Caco-2 (cell line): Measurements from ENCODE around the gene ST8SIA1. TPM values are rescaled to one million over a fixed set of nuclear protein-coding genes. Genes with fewer than 3 reads are reported as not detected.
A peak's percentile ranks its signal among the peaks of the same experiment; 100 is the strongest.

Source experiments
- BruUV-seq: library from RNA; stranded (reverse); fragments of 400-500 nt; replicated peaks from 2 replicates; lab custom pipeline; 2021; lab: Mats Ljungman, UMichigan
- CTCF ChIA-PET: fragments of 300-600 bp; sonication (Branson Sonifier 250); formaldehyde crosslinking; loops from one replicate; lab custom pipeline; 2022; ENCODE audit warnings: antibody characterized with exemption; lab: Charles Lee
- POLR2A ChIA-PET: fragments of 300-600 bp; sonication (Branson Sonifier 250); formaldehyde crosslinking; loops from one replicate; lab custom pipeline; 2022; ENCODE audit warnings: antibody characterized with exemption; lab: Charles Lee
- DNase-seq, 2 experiments: peaks; one replicate each; pipeline versions ENCODE4 v3.0.0 to v3.0.0-alpha.2; 2020 to 2022
- H3K27me3 ChIP-seq: replicated peaks from 2 replicates; pipeline ENCODE4 v1.6.0; 2011; ENCODE audit warnings: low read length; ENCODE audit not compliant: control insufficient read depth, insufficient read depth
- H3K36me3 ChIP-seq: 2 replicates; pipeline ENCODE4 v1.5.1; 2011; ENCODE audit warnings: low read length; ENCODE audit not compliant: control insufficient read depth, insufficient read depth
- H3K4me1 ChIP-seq: fragments of 250-450 bp; sonication (Bioruptor Pico); 2 replicates; pipeline ENCODE4 v1.5.1; 2020; ENCODE audit warnings: mild to moderate bottlenecking
- H3K4me3 ChIP-seq: 2 replicates; pipeline ENCODE4 v1.5.1; 2011; ENCODE audit warnings: low read depth, mild to moderate bottlenecking, control low read depth, low read length
- H3K9me3 ChIP-seq: fragments of 250-450 bp; sonication (Bioruptor Pico); 2 replicates; pipeline ENCODE4 v1.5.1; 2020; ENCODE audit warnings: mild to moderate bottlenecking, moderate library complexity
- H3K27ac Mint-ChIP-seq: one replicate; pipeline ENCODE4 v1.8.0; 2022; ENCODE audit warnings: mixed read lengths; ENCODE audit not compliant: unreplicated experiment
- H3K27me3 Mint-ChIP-seq: one replicate; pipeline ENCODE4 v1.8.0; 2022; ENCODE audit warnings: mixed read lengths; ENCODE audit not compliant: insufficient read depth, unreplicated experiment
- H3K36me3 Mint-ChIP-seq: one replicate; pipeline ENCODE4 v1.8.0; 2022; ENCODE audit warnings: mild to moderate bottlenecking, mixed read lengths; ENCODE audit not compliant: insufficient read depth, unreplicated experiment
- H3K4me1 Mint-ChIP-seq: one replicate; pipeline ENCODE4 v1.8.0; 2022; ENCODE audit warnings: low read depth, mixed read lengths; ENCODE audit not compliant: unreplicated experiment
- H3K4me3 Mint-ChIP-seq: one replicate; pipeline ENCODE4 v1.8.0; 2022; ENCODE audit warnings: mild to moderate bottlenecking, moderate library complexity, mixed read lengths; ENCODE audit not compliant: unreplicated experiment
- H3K9me3 Mint-ChIP-seq: one replicate; pipeline ENCODE4 v1.8.0; 2022; ENCODE audit warnings: mixed read lengths; ENCODE audit not compliant: unreplicated experiment
- intact Hi-C: fragments of 100-400 bp; cut with micrococcal nuclease; formaldehyde crosslinking; loops from one replicate; pipeline ENCODE4 v1.10.0; 2022; ENCODE audit not compliant: unreplicated experiment
- total RNA-seq: library from RNA; stranded (reverse); gene quantifications from 2 replicates; pipeline ENCODE4 v1.2.3, GENCODE V29; 2022
- TF ChIP-seq, protein P1 (sequence below), 2 experiments: fragments of 200-600 bp in 1 of 2; IDR thresholded peaks; 1 replicate in 1 of 2; 2 replicates in 1 of 2; pipeline versions ENCODE4 v1.5.1 to v1.8.0; 2011 to 2022; ENCODE audit warnings: antibody characterized with exemption in 1 of 2, control low read depth in 1 of 2, inconsistent platforms in 1 of 2, low read depth in 1 of 2, low read length in 1 of 2, mild to moderate bottlenecking in 1 of 2, moderate library complexity in 1 of 2; ENCODE audit not compliant: insufficient read depth in 1 of 2, severe bottlenecking in 1 of 2, unreplicated experiment in 1 of 2

The ST8SIA1 gene
- total RNA-seq, 1 experiment from 2014 or later: not detected

DNA sequence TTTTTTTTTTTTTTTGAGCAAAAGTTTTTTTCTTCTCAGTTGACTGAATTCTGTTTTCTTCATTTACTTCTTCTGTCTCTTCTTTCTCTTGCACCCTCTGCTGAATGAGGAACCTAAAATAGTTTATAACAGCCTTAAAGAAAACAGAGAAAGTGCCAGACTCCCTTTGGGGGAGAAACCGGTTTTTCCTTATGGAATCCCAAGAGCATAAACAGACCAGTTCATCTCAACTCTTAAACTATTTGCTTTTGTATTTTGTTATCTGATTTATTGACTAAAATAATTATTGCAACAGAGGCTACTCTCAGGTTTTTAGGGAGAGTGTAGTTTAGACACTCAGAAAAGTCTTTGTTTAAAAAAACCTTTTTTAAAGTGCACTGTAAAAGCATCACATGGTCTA, 30.2 kb downstream of the ST8SIA1 start:
- Mint-ChIP-seq H3K27ac (no peak overlapping the region), H3K27me3 (peaks cover 12% of the 10 kb centered on the region), H3K36me3 (no peaks in the 10 kb centered on the region), H3K9me3 (peaks cover 16% of the 10 kb centered on the region), H3K4me1 (no peaks in the 10 kb centered on the region), H3K4me3 (no peak overlapping the region)
- intact Hi-C loops: no loop called here
- ChIA-PET POLR2A (no interaction called here), CTCF (no interaction called here)
- Histone ChIP-seq H3K4me1 (no peaks in the 10 kb centered on the region), H3K36me3 (no peaks in the 10 kb centered on the region), H3K4me3 (no peak overlapping the region), H3K27me3 (no peaks in the 10 kb centered on the region), H3K9me3 (peaks cover 18% of the 10 kb centered on the region)
- TF ChIP-seq, protein P1, sequence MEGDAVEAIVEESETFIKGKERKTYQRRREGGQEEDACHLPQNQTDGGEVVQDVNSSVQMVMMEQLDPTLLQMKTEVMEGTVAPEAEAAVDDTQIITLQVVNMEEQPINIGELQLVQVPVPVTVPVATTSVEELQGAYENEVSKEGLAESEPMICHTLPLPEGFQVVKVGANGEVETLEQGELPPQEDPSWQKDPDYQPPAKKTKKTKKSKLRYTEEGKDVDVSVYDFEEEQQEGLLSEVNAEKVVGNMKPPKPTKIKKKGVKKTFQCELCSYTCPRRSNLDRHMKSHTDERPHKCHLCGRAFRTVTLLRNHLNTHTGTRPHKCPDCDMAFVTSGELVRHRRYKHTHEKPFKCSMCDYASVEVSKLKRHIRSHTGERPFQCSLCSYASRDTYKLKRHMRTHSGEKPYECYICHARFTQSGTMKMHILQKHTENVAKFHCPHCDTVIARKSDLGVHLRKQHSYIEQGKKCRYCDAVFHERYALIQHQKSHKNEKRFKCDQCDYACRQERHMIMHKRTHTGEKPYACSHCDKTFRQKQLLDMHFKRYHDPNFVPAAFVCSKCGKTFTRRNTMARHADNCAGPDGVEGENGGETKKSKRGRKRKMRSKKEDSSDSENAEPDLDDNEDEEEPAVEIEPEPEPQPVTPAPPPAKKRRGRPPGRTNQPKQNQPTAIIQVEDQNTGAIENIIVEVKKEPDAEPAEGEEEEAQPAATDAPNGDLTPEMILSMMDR (IDR thresholded peaks at IDR 0.05; ENCODE audit: insufficient read depth in 1 of 2, low read depth in 1 of 2, low read length in 1 of 2, severe bottlenecking in 1 of 2, unreplicated experiment in 1 of 2): no peak
- no peak for DNase-seq
- BruUV-seq: no TSS peak

DNA sequence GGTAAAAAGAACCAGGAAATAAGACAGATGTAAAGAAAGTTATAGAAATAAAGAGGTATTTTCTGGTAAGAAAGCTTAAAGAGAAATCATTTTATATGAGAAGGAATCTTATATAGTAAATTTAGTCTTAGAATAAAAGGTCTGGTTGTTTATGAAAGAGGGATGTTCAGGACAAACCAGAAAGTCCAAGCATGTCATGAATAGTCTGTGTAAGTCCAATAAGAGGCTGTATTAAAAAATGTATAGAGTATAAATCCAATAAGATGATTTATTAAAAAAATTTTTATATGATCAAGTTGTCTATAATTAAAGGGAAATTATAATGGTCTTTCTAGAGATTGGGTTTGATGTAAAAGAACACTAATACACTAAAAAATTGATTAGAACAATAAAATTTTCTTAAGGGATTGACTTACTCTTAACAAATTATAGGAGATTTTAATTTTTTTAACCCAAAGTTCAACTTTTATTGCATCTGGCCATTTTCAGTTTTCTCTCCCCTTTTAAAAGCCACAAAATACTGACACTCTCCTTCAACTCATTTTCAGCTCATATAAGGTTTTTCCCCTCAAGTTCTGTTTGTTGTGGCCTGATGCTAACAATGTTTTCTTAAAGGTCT, 35.1 kb downstream of the ST8SIA1 start:
- no TSS peak for BruUV-seq
- ChIA-PET POLR2A (no interaction called here), CTCF (no interaction called here)
- H3K4me3 Mint-ChIP-seq: no peak overlapping the region
- Histone ChIP-seq H3K9me3 (peaks cover 27% of the 10 kb centered on the region), H3K4me1 (no peaks in the 10 kb centered on the region), H3K27me3 (no peaks in the 10 kb centered on the region), H3K4me3 (no peak overlapping the region), H3K36me3 (no peaks in the 10 kb centered on the region)
- H3K36me3 Mint-ChIP-seq: no peaks in the 10 kb centered on the region
- H3K9me3 Mint-ChIP-seq: peaks cover 65% of the 10 kb centered on the region
- intact Hi-C loops: no loop called here
- no peak overlapping the region for H3K27ac Mint-ChIP-seq
- DNase-seq: peak in 1 of 2 experiments; percentile 32
- H3K4me1 Mint-ChIP-seq: no peaks in the 10 kb centered on the region
- TF ChIP-seq, protein P1 (IDR thresholded peaks at IDR 0.05; ENCODE audit: insufficient read depth in 1 of 2, low read depth in 1 of 2, low read length in 1 of 2, severe bottlenecking in 1 of 2, unreplicated experiment in 1 of 2): no peak
- H3K27me3 Mint-ChIP-seq: no peaks in the 10 kb centered on the region

DNA sequence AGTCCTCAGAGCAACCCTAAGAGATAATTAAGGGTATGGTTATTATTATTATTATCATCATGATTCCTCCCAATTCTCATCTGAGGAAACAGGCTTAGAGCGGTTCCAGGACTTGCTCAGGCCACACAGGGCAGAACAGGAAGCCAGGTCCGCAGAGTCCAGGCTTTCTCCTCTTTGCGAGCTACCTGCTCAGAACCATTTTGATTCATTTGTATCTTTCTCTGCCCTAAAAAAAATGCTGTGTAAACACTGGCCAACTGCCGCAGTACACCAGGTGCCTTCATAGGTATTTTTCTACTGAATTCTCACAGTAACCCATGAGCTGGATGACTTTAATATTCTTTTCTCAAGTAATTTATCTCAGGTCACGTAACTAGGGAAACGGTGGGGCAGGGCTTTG, 45.3 kb downstream of the ST8SIA1 start:
- Histone ChIP-seq H3K4me3 (no peak overlapping the region), H3K9me3 (no peaks in the 10 kb centered on the region), H3K36me3 (no peaks in the 10 kb centered on the region), H3K27me3 (no peaks in the 10 kb centered on the region), H3K4me1 (no peaks in the 10 kb centered on the region)
- H3K9me3 Mint-ChIP-seq: peaks cover 8% of the 10 kb centered on the region
- intact Hi-C loops: no loop called here
- no peaks in the 10 kb centered on the region for H3K4me1 Mint-ChIP-seq
- H3K4me3 Mint-ChIP-seq: no peak overlapping the region
- no TSS peak for BruUV-seq
- ChIA-PET CTCF (no interaction called here), POLR2A (no interaction called here)
- H3K36me3 Mint-ChIP-seq: no peaks in the 10 kb centered on the region
- TF ChIP-seq, protein P1 (IDR thresholded peaks at IDR 0.05; ENCODE audit: insufficient read depth in 1 of 2, low read depth in 1 of 2, low read length in 1 of 2, severe bottlenecking in 1 of 2, unreplicated experiment in 1 of 2): no peak
- H3K27ac Mint-ChIP-seq: no peak overlapping the region
- no peak for DNase-seq
- H3K27me3 Mint-ChIP-seq: peaks cover 6% of the 10 kb centered on the region
